ENCODE measurements around the gene EPB41. TPM values are rescaled to one million over a fixed set of nuclear protein-coding genes. Genes with fewer than 3 reads are reported as not detected.

EPB41 gene
- total RNA-seq, 1 donor: 42.9 TPM

DNA sequence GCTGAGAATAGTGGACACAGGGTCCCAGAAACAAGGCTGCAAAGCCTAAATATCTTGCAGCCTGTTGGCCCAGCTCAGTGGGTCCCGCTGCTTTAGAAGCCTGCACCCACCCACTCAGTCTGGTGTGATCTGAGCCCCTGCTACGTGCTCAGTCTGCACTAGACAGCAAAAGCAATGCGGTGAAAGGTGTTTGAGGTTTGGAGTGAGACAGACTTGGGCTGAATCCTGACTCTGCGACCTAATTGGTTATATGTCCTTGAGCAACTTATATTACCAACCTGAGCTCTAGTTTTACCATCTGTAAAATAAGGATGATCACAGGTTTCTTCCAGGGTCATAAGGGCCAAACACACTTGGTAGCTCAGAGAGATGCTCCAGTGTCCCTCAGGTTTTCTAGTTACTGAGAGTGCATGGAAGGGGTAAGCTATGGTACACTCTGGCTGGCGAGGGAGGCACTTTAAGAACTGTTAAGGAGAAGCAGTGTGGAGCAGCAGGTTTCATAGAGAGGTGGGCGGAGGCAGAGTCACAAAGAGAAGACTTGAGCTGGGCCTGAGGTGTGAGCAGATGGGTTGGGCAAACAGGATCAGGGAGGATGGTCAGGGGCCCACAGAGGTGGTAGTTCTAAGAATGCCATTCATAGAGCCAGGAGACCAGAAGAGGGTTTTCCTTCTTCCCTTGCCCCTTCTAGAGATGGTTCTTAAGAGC lies 199.2 kb downstream of the EPB41 start:
- H3K4me3 ChIP-seq (ENCODE audit: low read depth, low read length): no peak overlapping the region
- no peak for DNase-seq (ENCODE audit: low read depth)
- TF ChIP-seq CTCF (IDR thresholded peaks at IDR 0.05; ENCODE audit: insufficient read depth, low read length): no peak

GRCh38 chr1:29114654-29115053 lies 200.3 kb downstream of the EPB41 start:
- DNase-seq (ENCODE audit: low read depth): no peak
- no peak for TF ChIP-seq CTCF (IDR thresholded peaks at IDR 0.05; ENCODE audit: insufficient read depth, low read length)
- H3K4me3 ChIP-seq (ENCODE audit: low read depth, low read length): no peak overlapping the region

GRCh38 chr1:29117381-29117780 lies 203.0 kb downstream of the EPB41 start:
- TF ChIP-seq CTCF (IDR thresholded peaks at IDR 0.05; ENCODE audit: insufficient read depth, low read length): peak; percentile 19
- H3K4me3 ChIP-seq (ENCODE audit: low read depth, low read length): no peak overlapping the region
- DNase-seq (ENCODE audit: low read depth): no peak

GRCh38 chr1:29119121-29119929 lies 205.0 kb downstream of the EPB41 start:
- peak; percentile 40 for DNase-seq (ENCODE audit: low read depth)
- no peak for TF ChIP-seq CTCF (IDR thresholded peaks at IDR 0.05; ENCODE audit: insufficient read depth, low read length)
- H3K4me3 ChIP-seq (ENCODE audit: low read depth, low read length): no peak overlapping the region

GRCh38 chr1:29120367-29120766 lies 206.0 kb downstream of the EPB41 start:
- H3K4me3 ChIP-seq (ENCODE audit: low read depth, low read length): no peak overlapping the region
- TF ChIP-seq CTCF (IDR thresholded peaks at IDR 0.05; ENCODE audit: insufficient read depth, low read length): no peak
- DNase-seq (ENCODE audit: low read depth): no peak

- H3K4me3 ChIP-seq (ENCODE audit: low read depth, low read length): peak overlapping the region; percentile 79
- peak; percentile 50 for TF ChIP-seq CTCF (IDR thresholded peaks at IDR 0.05; ENCODE audit: insufficient read depth, low read length)
- DNase-seq (ENCODE audit: low read depth): peak; percentile 39
These were observed 206.6 kb downstream of the EPB41 start for GRCh38 chr1:29120947-29121485.
